C4-2B (cell line): ENCODE results near the gene ANKRD33B.

Source experiments
- ZFX ChIP-seq: fragments of 450-650 bp; IDR thresholded peaks from 2 replicates; pipeline ENCODE4 v1.6.1; 2017
- TF ChIP-seq, protein P1 (sequence below): fragments of 450-650 bp; conservative IDR thresholded peaks from 2 replicates; pipeline ENCODE4 v1.5.1; 2017; ENCODE audit warnings: mild to moderate bottlenecking

- TF ChIP-seq, protein P1, sequence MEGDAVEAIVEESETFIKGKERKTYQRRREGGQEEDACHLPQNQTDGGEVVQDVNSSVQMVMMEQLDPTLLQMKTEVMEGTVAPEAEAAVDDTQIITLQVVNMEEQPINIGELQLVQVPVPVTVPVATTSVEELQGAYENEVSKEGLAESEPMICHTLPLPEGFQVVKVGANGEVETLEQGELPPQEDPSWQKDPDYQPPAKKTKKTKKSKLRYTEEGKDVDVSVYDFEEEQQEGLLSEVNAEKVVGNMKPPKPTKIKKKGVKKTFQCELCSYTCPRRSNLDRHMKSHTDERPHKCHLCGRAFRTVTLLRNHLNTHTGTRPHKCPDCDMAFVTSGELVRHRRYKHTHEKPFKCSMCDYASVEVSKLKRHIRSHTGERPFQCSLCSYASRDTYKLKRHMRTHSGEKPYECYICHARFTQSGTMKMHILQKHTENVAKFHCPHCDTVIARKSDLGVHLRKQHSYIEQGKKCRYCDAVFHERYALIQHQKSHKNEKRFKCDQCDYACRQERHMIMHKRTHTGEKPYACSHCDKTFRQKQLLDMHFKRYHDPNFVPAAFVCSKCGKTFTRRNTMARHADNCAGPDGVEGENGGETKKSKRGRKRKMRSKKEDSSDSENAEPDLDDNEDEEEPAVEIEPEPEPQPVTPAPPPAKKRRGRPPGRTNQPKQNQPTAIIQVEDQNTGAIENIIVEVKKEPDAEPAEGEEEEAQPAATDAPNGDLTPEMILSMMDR, result no peak
- no peak for TF ChIP-seq ZFX
Observed at GRCh38 chr5:10706326-10706725, 142.5 kb downstream of the ANKRD33B start.
